GM19397 (cell line): ENCODE results near the gene HINFP.
"Not testable (repeated sequence)": the region's sequence is repeated elsewhere in the genome, so short reads cannot be mapped to it uniquely, and the experiment has no call there.

Experiments
- ATAC-seq: cut with Tn5 transposase; IDR thresholded peaks from one replicate; pipeline ENCODE4 v1.9.1; 2021; ENCODE audit warnings: mild to moderate bottlenecking, moderate library complexity; ENCODE audit not compliant: unreplicated experiment

The HINFP gene

DNA sequence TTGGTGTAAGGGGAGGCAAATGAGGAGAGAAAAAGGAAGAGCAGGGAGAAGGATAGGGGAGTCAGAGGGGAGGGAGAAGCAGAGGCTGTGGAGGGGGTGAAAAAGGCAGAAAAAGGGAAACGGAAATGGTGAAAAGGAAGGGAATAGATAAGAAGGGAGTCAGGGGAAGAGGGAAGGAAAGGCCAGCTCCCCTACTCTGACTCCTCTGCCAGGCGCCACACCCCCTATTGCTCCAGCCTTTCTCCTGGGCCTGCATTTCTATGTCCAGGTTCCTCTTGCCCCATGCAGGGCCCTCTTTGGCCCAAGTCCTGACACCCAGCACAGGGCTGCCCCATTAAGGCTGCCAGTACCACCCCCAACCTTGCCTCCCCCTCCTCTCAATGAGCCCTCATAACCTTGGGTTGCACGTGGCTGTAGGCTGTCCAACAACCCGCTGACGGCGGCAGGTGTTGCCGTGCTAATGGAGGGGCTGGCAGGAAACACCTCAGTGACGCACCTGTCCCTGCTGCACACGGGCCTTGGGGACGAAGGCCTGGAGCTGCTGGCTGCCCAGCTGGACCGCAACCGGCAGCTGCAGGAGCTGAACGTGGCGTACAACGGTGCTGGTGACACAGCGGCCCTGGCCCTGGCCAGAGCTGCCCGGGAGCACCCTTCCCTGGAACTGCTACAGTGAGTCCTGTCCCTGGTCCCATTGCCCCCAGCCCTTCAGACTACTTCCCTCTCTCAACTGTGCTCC is 60.5 kb downstream of the HINFP start:
- no peak for ATAC-seq

DNA sequence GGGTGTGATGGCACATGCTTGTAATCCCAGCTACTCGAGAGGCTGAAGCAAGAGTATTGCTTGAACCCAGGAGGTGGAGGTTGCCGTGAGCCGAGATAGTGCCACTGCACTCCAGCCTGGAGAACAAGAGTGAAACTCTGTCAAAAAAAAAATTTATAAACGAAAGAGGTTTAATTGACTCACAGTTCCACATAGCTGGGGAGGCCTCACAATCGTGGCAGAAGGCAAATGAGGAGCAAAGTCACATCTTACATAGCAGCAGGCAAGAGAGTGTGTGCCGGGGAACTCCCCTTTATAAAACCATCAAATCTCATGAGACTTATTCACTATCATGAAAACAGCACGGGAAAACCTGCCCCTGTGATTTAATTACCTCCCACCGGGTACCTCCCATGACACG is 63.0 kb downstream of the HINFP start:
- not testable (repeated sequence) for ATAC-seq
